B cell (primary cell): ENCODE results near the gene RPL28.

Experiments
- CTCF ChIP-seq: fragments of 200-600 bp; IDR thresholded peaks from one replicate; pipeline ENCODE4 v1.8.0; 2022; ENCODE audit warnings: antibody characterized with exemption, mild to moderate bottlenecking
- EZH2 ChIP-seq: IDR thresholded peaks from 2 replicates; pipeline ENCODE4 v1.6.1; 2012; ENCODE audit warnings: borderline replicate concordance, low read depth, mild to moderate bottlenecking, moderate library complexity, low read length; ENCODE audit not compliant: insufficient read depth, poor library complexity, severe bottlenecking

DNA sequence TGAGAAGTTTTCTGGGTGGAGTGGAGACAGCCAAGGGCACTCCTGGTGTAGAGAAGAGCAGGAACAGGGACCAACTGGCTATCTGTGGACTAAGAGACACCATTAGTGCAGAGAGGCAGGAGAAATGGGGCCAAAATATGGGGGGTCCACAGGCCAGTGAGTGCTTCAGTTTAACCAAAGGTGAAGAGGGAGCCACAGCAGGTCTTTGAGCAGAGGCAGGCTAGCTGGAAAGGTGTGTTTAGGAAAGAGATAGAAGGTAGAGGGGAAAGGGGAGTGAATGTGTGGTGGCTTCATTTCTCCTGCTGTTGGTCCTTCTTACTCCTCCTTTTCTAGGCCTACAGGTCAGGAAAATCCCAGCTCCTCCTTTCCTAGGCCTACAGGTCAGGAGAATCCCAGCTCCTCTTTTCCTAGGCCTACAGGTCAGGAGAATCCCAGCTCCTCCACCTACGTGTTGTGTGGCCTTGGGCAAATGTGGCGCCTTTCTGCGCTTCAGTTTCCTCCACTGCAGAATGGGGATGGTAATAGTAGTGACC is 3.1 kb upstream of the RPL28 start:
- TF ChIP-seq CTCF (no peak), EZH2 (no peak)
